MV-4-11 (cell line): ENCODE results near the gene NUP98.

ENCODE experiments used
- DNase-seq: peaks from one replicate; lab custom pipeline; 2025; lab: John Stamatoyannopoulos, UW

NUP98 gene

GRCh38 chr11:3641191-3641590, 156.2 kb downstream of the NUP98 start:
- no peak for DNase-seq

GRCh38 chr11:3639841-3640240, 157.5 kb downstream of the NUP98 start:
- no peak for DNase-seq

DNA sequence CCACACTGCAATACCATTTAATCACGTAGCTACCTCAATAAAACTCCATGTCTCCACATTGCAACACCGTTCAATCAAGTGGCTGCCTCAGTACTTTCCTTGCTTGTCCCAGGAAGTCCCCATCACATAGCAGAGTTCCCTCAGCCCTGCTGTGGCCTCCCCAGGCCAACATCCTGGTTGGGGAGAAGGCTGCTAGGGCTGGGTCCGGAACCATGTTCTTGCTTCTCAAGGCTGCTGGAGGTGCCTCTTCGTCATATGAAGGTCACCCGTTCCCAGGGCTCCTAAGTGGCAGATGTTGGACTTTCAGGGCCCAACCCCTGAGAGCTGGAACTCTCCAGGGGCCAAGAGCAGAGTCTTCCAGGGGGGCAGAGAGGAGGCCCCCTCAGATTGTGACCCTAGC, 158.8 kb downstream of the NUP98 start:
- DNase-seq, result no peak

DNA sequence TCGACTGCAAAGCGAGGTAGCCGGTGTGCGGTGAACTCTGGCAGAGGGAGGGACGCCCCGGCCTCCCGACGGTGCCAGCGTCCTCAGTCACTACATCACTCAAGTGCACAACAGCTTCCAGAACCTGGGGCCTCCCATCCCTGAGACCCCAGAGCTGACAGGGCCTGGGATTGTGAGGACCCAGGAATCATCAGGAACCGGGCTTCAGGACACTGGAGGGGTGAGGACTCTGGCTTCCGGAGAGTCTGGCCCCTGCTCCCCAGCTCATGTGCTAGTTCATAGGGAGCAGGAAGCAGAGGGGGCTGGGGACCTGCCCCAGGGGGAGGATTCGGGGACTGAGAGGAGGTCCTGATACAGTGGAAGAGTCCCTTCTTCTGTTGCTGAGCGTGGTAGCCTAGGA, 160.2 kb downstream of the NUP98 start:
- no peak for DNase-seq

DNA sequence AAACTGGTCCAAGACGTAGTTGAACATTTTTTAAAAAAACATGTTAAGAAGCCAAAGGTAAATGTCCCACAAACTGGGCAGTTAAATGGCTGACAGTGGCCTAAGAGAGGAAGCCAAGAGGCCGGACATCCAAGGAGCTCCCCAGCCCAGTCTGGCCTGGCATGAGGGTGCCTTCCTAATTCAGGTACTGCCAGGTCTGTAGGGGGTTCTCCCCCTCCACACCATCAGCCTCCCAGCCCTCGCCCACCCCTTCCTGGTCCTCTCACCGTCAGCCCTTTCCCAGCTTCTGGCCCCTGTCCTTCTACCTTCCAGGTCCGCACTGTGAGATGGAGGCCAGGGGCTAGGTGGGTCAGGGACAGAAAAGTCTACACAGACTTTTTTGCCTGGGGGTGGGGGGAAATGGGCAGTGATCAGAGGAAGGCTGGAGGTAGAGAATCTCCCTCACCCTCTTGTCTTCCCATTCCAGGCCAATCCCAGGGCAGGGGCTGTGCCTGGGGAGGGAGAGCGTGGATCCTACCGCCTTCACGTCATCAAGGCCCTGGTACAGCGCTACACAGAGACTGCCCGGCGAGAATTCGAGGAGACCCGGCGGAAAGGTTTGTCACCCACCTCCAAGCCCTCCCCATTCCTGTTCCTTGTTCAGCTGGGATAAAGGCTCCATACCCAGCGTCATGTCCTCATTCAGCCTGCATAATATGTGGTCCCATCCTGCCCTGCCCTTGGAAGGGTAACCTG, 161.5 kb downstream of the NUP98 start:
- DNase-seq, result no peak

DNA sequence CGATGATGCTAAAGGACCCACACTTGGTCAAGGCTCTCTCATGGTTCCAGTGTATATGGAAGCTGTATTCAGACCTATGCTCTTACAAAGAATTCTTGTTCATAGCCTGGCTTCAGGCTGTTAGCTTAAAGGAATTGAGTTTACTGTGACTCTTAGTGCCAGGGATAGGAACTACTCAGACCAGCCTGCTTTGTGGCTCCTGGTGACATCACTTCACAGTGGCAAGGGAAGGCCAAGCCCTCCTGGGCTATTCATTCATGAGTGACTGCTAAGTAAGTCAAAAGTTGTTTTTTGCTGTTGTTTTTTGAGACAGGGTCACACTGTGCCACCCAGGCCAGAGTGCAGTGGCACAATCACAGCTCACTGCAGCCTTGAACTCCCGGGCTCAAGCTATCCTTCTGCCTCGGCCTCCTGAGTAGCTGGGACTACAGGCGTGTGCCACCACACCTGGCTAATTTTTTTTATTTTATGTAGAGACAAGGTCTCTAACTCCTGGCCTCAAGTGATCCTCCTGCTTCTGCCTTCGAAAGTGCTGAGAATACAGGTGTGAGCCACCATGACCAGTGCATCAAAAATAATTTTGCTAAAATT, 165.2 kb downstream of the NUP98 start:
- no peak for DNase-seq

- DNase-seq, result no peak
Observed at GRCh38 chr11:3631331-3631730, 166.0 kb downstream of the NUP98 start.

DNA sequence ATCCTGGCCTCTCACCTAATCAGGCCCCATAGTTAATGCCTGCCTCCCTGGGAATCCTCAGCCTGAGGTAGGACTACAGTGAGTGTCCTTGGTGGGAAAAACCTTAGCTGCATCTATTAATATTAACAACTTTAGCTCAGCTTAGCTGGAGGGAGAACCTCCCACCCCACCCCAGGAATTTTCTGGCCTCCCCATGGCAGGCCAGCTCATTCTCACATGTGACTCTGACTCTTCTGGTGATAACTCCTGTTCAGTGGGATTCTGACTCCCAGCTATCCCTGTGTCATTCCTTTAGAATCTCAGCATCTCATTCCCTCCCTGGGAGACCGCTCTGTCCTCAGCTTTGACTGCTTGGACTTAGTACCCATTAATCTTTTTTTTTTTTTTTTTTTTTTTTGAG, 170.1 kb downstream of the NUP98 start:
- DNase-seq, result no peak

DNA sequence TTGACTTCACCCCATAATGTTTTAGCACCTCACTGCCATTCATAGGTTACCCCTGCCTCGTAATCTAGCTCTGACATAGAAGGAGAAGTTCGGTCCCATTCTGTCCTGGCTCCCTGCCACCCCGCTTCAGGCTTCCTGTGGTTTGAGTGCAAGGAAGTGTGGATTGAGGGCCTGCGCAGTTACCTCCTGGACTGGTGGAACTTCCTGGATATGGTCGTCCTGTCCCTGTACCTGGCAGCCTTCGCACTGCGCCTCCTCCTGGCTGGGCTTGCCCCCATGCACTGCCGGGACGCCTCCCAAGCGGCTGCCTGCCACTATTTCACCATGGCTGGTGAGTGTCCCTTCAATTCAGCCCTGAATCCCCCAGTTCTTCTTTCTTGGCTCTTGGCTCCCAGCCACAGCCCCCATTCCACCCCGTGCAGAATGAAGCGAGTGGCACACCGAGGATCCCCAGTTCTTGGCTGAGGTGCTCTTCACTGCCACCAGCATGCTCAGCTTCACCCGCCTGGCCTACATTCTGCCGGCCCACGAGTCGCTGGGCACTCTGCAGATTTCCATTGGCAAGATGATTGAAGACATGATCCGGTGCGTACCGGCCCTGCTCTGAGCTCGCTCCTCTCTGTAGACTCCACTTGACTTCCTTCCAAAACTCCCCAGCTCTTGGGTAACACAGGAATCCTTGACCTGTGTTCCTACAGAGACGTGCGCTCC, 170.9 kb downstream of the NUP98 start:
- peak; percentile 71 for DNase-seq
